Thyroid gland (tissue), 4 donors: ENCODE results near the gene MIEF2.

ENCODE experiments used
- POLR2A ChIP-seq, 2 donors: fragments of 450-650 bp; IDR thresholded peaks; one replicate each; pipeline ENCODE4 v1.6.1; 2017; ENCODE audit warnings: antibody characterized with exemption in 2 of 2, mild to moderate bottlenecking in 2 of 2, moderate library complexity in 1 of 2
- TF ChIP-seq, protein P1 (sequence below), 6 experiments: fragments of 200-600 bp in 3 of 6; fragments of 450-650 bp in 3 of 6; sonication (generic) in 3 of 6; IDR thresholded peaks; one replicate each; pipeline ENCODE4 v1.5.1; 2016 to 2019; ENCODE audit warnings: antibody characterized with exemption in 6 of 6, mild to moderate bottlenecking in 2 of 6, inconsistent platforms in 1 of 6, moderate library complexity in 1 of 6

DNA sequence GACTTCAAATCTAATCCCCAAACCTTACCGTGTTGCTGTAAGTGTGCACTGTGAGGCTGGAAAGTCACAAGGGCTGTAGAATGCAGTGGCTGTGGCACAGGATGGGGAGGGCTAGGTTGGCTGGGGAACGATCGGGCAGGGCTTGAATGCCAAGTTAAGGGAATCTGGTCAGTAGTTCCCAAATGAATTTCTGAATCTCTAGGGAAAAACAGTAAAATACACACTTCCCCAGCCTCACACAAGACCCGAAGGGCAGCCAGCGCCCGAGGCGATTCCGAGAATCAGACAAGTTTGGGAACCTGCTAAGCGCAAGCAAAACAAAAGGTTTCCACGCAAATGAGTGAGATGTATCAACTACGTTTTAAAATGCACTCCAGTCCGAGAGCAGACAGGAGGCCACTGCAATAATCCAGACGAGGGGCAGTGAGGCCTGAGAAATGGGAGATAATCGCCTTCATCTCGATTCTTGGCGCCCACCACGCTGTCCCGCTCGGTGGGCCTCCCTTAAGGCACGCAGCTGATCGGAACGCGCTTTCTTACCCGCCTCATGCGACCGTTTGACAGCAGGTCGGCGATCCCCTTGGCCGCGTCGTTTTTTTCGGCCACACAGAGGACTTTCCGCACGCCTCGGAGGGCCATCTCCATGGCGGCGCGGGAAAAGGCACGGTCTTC, 53.7 kb downstream of the MIEF2 start:
- TF ChIP-seq, protein P1, sequence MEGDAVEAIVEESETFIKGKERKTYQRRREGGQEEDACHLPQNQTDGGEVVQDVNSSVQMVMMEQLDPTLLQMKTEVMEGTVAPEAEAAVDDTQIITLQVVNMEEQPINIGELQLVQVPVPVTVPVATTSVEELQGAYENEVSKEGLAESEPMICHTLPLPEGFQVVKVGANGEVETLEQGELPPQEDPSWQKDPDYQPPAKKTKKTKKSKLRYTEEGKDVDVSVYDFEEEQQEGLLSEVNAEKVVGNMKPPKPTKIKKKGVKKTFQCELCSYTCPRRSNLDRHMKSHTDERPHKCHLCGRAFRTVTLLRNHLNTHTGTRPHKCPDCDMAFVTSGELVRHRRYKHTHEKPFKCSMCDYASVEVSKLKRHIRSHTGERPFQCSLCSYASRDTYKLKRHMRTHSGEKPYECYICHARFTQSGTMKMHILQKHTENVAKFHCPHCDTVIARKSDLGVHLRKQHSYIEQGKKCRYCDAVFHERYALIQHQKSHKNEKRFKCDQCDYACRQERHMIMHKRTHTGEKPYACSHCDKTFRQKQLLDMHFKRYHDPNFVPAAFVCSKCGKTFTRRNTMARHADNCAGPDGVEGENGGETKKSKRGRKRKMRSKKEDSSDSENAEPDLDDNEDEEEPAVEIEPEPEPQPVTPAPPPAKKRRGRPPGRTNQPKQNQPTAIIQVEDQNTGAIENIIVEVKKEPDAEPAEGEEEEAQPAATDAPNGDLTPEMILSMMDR (IDR thresholded peaks at IDR 0.05) = no peak
- TF ChIP-seq POLR2A (IDR thresholded peaks at IDR 0.05) = no peak
